Ishikawa (cell line): ENCODE measurements around the gene PLSCR3.

Experiments used
- CEBPB ChIP-seq: IDR thresholded peaks from 2 replicates; pipeline ENCODE4 v1.6.1; 2012
- CREB1 ChIP-seq: IDR thresholded peaks from 2 replicates; pipeline ENCODE4 v1.6.1; 2012; ENCODE audit warnings: low read depth
- EGR1 ChIP-seq: IDR thresholded peaks from 2 replicates; pipeline ENCODE4 v1.6.1; 2012
- EP300 ChIP-seq: IDR thresholded peaks from 2 replicates; pipeline ENCODE4 v1.6.1; 2012; ENCODE audit warnings: borderline replicate concordance
- MAX ChIP-seq: IDR thresholded peaks from 2 replicates; pipeline ENCODE4 v1.6.1; 2012
- NFIC ChIP-seq: IDR thresholded peaks from 2 replicates; pipeline ENCODE4 v1.6.1; 2012
- RAD21 ChIP-seq: IDR thresholded peaks from 2 replicates; pipeline ENCODE4 v1.6.1; 2012; ENCODE audit warnings: low read depth
- REST ChIP-seq: IDR thresholded peaks from 2 replicates; pipeline ENCODE4 v1.6.1; 2012; ENCODE audit warnings: low read depth, mild to moderate bottlenecking
- TAF1 ChIP-seq: IDR thresholded peaks from 2 replicates; pipeline ENCODE4 v1.6.1; 2012; ENCODE audit warnings: low read depth, mild to moderate bottlenecking
- TEAD4 ChIP-seq: IDR thresholded peaks from 2 replicates; pipeline ENCODE4 v1.6.1; 2012
- USF1 ChIP-seq: IDR thresholded peaks from 2 replicates; pipeline ENCODE4 v1.6.1; 2012
- YY1 ChIP-seq: IDR thresholded peaks from 2 replicates; pipeline ENCODE4 v1.6.1; 2012; ENCODE audit warnings: low read depth
- ZBTB7A ChIP-seq: IDR thresholded peaks from 2 replicates; pipeline ENCODE4 v1.6.1; 2012; ENCODE audit warnings: low read depth

GRCh38 chr17:7356756-7357155 is 37.6 kb downstream of the PLSCR3 start:
- TF ChIP-seq EGR1 (no peak), CREB1 (no peak), MAX (no peak), RAD21 (no peak), EP300 (no peak), REST (no peak), CEBPB (no peak), ZBTB7A (no peak), TEAD4 (no peak), TAF1 (no peak), NFIC (no peak), YY1 (no peak), USF1 (no peak)
